K562 (cell line): ENCODE data around the gene FTH1. TPM values are rescaled to one million over a fixed set of nuclear protein-coding genes. Genes with fewer than 3 reads are reported as not detected.

Experiments used
- BRD4 ChIP-seq: fragments of 200-600 bp; sonication (generic); IDR thresholded peaks from 2 replicates; pipeline ENCODE4 v1.6.1; 2017; ENCODE audit warnings: inconsistent platforms
- CHAMP1 ChIP-seq: fragments of 450-650 bp; IDR thresholded peaks from 2 replicates; pipeline ENCODE4 v1.6.1; 2016; ENCODE audit warnings: mild to moderate bottlenecking
- CTCF ChIP-seq, 3 experiments: IDR thresholded peaks in 2 of 3; conservative IDR thresholded peaks in 1 of 3; 2 replicates each; pipeline ENCODE4 v1.5.1; 2011 to 2012; ENCODE audit warnings: low read length in 3 of 3, mild to moderate bottlenecking in 3 of 3, control low read depth in 2 of 3, improper control_type of control experiment in 1 of 3, inconsistent platforms in 1 of 3, low read depth in 1 of 3, mixed read lengths in 1 of 3, moderate library complexity in 1 of 3; ENCODE audit not compliant: insufficient read depth in 2 of 3
- EWSR1 ChIP-seq: fragments of 450-650 bp; IDR thresholded peaks from 2 replicates; pipeline ENCODE4 v1.6.1; 2018; ENCODE audit warnings: borderline replicate concordance, mild to moderate bottlenecking, low read depth, moderate library complexity; ENCODE audit not compliant: partially characterized antibody
- HBP1 ChIP-seq: fragments of 450-650 bp; formaldehyde crosslinking; IDR thresholded peaks from 2 replicates; pipeline ENCODE4 v1.4.0; 2022; ENCODE audit warnings: missing genetic modification characterization
- KLF6 ChIP-seq: fragments of 250-450 bp; sonication (Bioruptor Pico); IDR thresholded peaks from 2 replicates; pipeline ENCODE4 v1.4.0; 2020; ENCODE audit warnings: mild to moderate bottlenecking, moderate library complexity, borderline replicate concordance
- MTF1 ChIP-seq: fragments of 250-450 bp; sonication (Bioruptor Pico); IDR thresholded peaks from 2 replicates; pipeline ENCODE4 v1.9.0; 2021; ENCODE audit warnings: moderate library complexity, mild to moderate bottlenecking, inconsistent platforms, borderline replicate concordance
- MYBL2 ChIP-seq, 2 experiments: fragments of 450-650 bp in 1 of 2; sonication (generic) in 1 of 2; formaldehyde crosslinking in 1 of 2; IDR thresholded peaks; 2 replicates each; pipeline versions ENCODE4 v1.6.1 to v1.8.1; 2017 to 2022; ENCODE audit warnings: borderline replicate concordance in 1 of 2, inconsistent platforms in 1 of 2, low read depth in 1 of 2, mild to moderate bottlenecking in 1 of 2, missing genetic modification reagents in 1 of 2, moderate library complexity in 1 of 2
- PTTG1 ChIP-seq: fragments of 450-650 bp; IDR thresholded peaks from 2 replicates; pipeline ENCODE4 v1.6.1; 2016; ENCODE audit warnings: low read depth, mild to moderate bottlenecking, missing genetic modification characterization, missing compliant biosample characterization
- RBFOX2 ChIP-seq: fragments of 200-400 bp; formaldehyde crosslinking; IDR thresholded peaks from 2 replicates; pipeline ENCODE4 v1.6.1; 2017; ENCODE audit warnings: low read depth, mild to moderate bottlenecking, low read length, moderate library complexity
- SMARCE1 ChIP-seq: fragments of 450-650 bp; IDR thresholded peaks from 2 replicates; pipeline ENCODE4 v1.7.1; 2016; ENCODE audit warnings: mild to moderate bottlenecking
- TGIF2 ChIP-seq: sonication (generic); formaldehyde crosslinking; IDR thresholded peaks from 2 replicates; pipeline ENCODE4 v1.8.1; 2022; ENCODE audit warnings: mild to moderate bottlenecking, missing genetic modification reagents, moderate library complexity
- ZBTB33 ChIP-seq: sonication (generic); formaldehyde crosslinking; IDR thresholded peaks from 2 replicates; pipeline ENCODE4 v1.8.1; 2023; ENCODE audit warnings: mild to moderate bottlenecking, missing genetic modification reagents
- ZNF12 ChIP-seq: sonication (generic); formaldehyde crosslinking; IDR thresholded peaks from 2 replicates; pipeline ENCODE4 v1.4.0; 2020; ENCODE audit warnings: mild to moderate bottlenecking, missing genetic modification reagents
- ZNF121 ChIP-seq: sonication (generic); formaldehyde crosslinking; conservative IDR thresholded peaks from 2 replicates; pipeline ENCODE4 v1.8.0; 2022; ENCODE audit warnings: missing genetic modification reagents
- ZNF197 ChIP-seq: fragments of 200-800 bp; sonication (Bioruptor generic); IDR thresholded peaks from 2 replicates; pipeline ENCODE4 v1.6.1; 2016; ENCODE audit warnings: low read depth, missing genetic modification characterization, missing compliant biosample characterization
- ZNF507 ChIP-seq: conservative IDR thresholded peaks from 2 replicates; pipeline ENCODE4 v1.6.1; 2017; ENCODE audit warnings: missing genetic modification characterization, missing compliant biosample characterization
- polyA plus RNA-seq, 8 experiments: library from polyadenylated mRNA; depleted of rRNA in 4 of 8; stranded (reverse) in 5 of 8; unstranded in 3 of 8; fragments of >200 nt; fragmentation: Nextera tagmentation in 2 of 8; fragmentation: Illumina TruSeq in 1 of 8; extraction: Ambion mirVana in 2 of 8; extraction: Trizol in 1 of 8; gene quantifications; 2 replicates each; pipeline versions ENCODE4 v1.2.1 to v1.2.3, GENCODE V29; 2011 to 2014; ENCODE audit warnings: inconsistent platforms in 1 of 8, missing spikeins in 1 of 8
- total RNA-seq, 7 experiments: library from RNA; depleted of rRNA in 6 of 7; stranded (reverse); fragments of >200 nt in 6 of 7; fragmentation: Illumina TruSeq in 2 of 7; extraction: Trizol in 2 of 7; gene quantifications; 2 replicates each; pipeline versions ENCODE4 v1.2.1 to v1.2.3, GENCODE V29; 2011 to 2021; ENCODE audit warnings: low replicate concordance in 1 of 7

FTH1 gene
- total and polyA plus RNA-seq, 9 of the 15 experiments (the other 6 are each of a cell fraction or from before 2014, with no cell fraction given) = 370 to 3,146 (median 802) TPM

- no peak for TF ChIP-seq MYBL2 (IDR thresholded peaks at IDR 0.05; ENCODE audit: low read depth)
- TF ChIP-seq MYBL2 (CRISPR knock-in tag; IDR thresholded peaks at IDR 0.05; ENCODE audit: borderline replicate concordance) = no peak
- TF ChIP-seq ZNF12 = no peak
- no peak for TF ChIP-seq PTTG1
- no peak for TF ChIP-seq HBP1 (CRISPR knock-in tag)
- TF ChIP-seq KLF6 = no peak
- TF ChIP-seq SMARCE1 = peak; percentile 37; the same call in 1 of the 2 replicates
- no peak for TF ChIP-seq ZNF121 (CRISPR knock-in tag)
- no peak for TF ChIP-seq MTF1 (CRISPR knock-in tag)
- TF ChIP-seq ZNF507 = no peak
- TF ChIP-seq EWSR1 = no peak
- no peak for TF ChIP-seq ZBTB33 (CRISPR knock-in tag)
- no peak for TF ChIP-seq CHAMP1
- no peak for TF ChIP-seq TGIF2
- no peak for TF ChIP-seq BRD4
- TF ChIP-seq RBFOX2 = peak; percentile 49; the same call in 1 of the 2 replicates
- TF ChIP-seq CTCF (IDR thresholded peaks at IDR 0.05 in 2 of 3, conservative IDR thresholded peaks at IDR 0.05 in 1 of 3; ENCODE audit: insufficient read depth in 2 of 3, low read depth in 1 of 3, low read length in 3 of 3) = no peak
- TF ChIP-seq ZNF197 (CRISPR knock-in tag) = no peak
Observed at GRCh38 chr11:61917334-61918109, 49.9 kb downstream of the FTH1 start, which contains the start of gene RAB3IL1 (continued).
